G401 (cell line): ENCODE data around the gene GIT1. TPM values are rescaled to one million over a fixed set of nuclear protein-coding genes. Genes with fewer than 3 reads are reported as not detected.

Experiments
- DNase-seq: peaks from one replicate; pipeline ENCODE4 v3.0.0-alpha.2; 2015; ENCODE audit warnings: low spot score
- in situ Hi-C: cut with HindIII; loops from 2 replicates; pipeline ENCODE4 v1.10.0; 2016; ENCODE audit warnings: low sequenced_read_pairs, mixed read lengths
- total RNA-seq: library from RNA; depleted of rRNA; stranded (reverse); fragments of >200 nt; shearing (Covaris generic); gene quantifications from 2 replicates; pipeline ENCODE4 v1.2.3, GENCODE V29; 2014; rRNA removed

Gene GIT1, protein sequence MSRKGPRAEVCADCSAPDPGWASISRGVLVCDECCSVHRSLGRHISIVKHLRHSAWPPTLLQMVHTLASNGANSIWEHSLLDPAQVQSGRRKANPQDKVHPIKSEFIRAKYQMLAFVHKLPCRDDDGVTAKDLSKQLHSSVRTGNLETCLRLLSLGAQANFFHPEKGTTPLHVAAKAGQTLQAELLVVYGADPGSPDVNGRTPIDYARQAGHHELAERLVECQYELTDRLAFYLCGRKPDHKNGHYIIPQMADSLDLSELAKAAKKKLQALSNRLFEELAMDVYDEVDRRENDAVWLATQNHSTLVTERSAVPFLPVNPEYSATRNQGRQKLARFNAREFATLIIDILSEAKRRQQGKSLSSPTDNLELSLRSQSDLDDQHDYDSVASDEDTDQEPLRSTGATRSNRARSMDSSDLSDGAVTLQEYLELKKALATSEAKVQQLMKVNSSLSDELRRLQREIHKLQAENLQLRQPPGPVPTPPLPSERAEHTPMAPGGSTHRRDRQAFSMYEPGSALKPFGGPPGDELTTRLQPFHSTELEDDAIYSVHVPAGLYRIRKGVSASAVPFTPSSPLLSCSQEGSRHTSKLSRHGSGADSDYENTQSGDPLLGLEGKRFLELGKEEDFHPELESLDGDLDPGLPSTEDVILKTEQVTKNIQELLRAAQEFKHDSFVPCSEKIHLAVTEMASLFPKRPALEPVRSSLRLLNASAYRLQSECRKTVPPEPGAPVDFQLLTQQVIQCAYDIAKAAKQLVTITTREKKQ
- 42.2 and 45.9 TPM in 2 replicates for total RNA-seq

GRCh38 chr17:29589524-29590410 lies at the start of gene GIT1:
Gene GIT1 (minus strand): TSS chr17:29589648. CDS start chr17:29589378, 270 bp downstream.
- DNase-seq, result peak; percentile 88
- in situ Hi-C loops, result no loop called here

- no peak for DNase-seq
- in situ Hi-C loops, result no loop called here
These were observed 44.4 kb upstream of the GIT1 start for GRCh38 chr17:29633886-29634285.

DNA sequence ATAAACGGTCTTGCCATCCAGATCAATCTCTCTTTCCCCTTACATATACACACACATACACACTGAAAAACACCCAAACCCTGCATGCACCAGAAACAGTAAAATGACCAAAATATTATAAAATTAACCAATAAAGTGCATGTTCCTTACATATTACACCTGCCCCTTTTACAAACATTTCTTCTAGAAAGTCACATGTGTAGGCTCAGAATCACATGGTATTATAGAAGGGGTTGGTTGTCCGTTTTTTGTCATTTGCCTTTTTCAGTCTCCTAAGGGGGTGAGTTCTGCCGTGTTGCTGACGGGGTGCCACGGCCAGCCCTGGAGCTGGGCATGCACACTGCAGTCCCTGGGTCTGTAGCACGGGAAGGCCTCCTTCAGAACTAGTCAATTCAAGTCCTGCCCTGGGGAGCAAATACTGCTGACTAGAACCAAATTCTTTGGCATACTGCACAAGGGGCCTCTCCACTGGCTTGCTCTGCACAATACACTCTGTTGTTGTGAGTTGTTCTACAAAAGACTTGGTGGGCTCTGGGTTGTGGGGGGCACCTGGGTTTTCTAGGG lies 41.3 kb upstream of the GIT1 start:
- no peak for DNase-seq
- in situ Hi-C loops, result no loop called here

GRCh38 chr17:29629839-29630238 lies 40.4 kb upstream of the GIT1 start:
- no peak for DNase-seq
- in situ Hi-C loops, result no loop called here

GRCh38 chr17:29628644-29629043 lies 39.2 kb upstream of the GIT1 start:
- in situ Hi-C loops, result no loop called here
- DNase-seq, result no peak

GRCh38 chr17:29627951-29628350 lies 38.5 kb upstream of the GIT1 start:
- in situ Hi-C loops, result no loop called here
- DNase-seq, result no peak

DNA sequence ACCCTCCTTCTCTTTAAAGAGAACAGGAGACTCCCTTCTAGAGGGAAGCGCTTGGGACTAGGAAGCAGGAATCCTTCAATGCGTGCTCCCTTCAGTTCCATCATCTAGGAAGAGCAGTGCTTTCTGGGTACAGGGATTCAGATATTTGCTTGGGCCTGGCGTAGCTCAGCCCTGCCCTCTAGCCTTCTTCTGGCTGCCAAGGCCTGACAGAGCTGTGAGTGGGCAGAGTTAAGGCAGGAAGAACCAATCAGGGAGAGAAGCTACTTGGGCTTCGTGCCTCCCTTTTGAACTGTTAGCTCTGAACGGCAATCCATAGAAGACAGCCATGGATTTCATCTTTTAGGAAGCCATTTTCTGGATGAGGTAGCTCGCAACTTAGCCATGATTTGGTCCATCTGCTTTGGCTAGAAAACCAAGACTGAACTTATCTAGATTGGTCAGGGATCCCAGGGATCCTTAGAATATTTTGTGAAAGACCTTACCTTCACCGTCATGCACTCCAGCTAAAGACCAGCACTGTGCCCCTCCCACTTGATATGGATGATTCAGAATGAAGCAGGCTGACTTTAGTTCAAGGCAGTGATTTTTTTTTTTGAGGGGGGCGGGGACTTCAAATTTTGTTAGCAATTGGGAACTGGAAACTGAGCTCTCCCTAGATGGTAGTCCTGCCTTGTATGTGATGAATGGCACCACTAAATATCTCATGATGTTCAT lies 35.7 kb upstream of the GIT1 start:
- in situ Hi-C loops, result no loop called here
- peak; percentile 79 for DNase-seq

- no peak for DNase-seq
- in situ Hi-C loops, result no loop called here
These were observed 35.1 kb upstream of the GIT1 start for GRCh38 chr17:29624586-29624985.

- in situ Hi-C loops, result no loop called here
These were observed 33.8 kb upstream of the GIT1 start for GRCh38 chr17:29623283-29623647.

GRCh38 chr17:29622337-29623282 lies 33.2 kb upstream of the GIT1 start, which contains the start of gene CORO6:
Gene CORO6 (minus strand): TSS chr17:29622912. CDS start chr17:29621421, 1,491 bp downstream.
- DNase-seq, result peak; percentile 46
- in situ Hi-C loops, result no loop called here

More at GRCh38 chr17:29623283-29623647, 33.8 kb upstream of the GIT1 start:
- no peak for DNase-seq

GRCh38 chr17:29621751-29622194 lies 32.3 kb upstream of the GIT1 start:
- in situ Hi-C loops, result no loop called here
- DNase-seq, result peak; percentile 32

- no peak for DNase-seq
- in situ Hi-C loops, result no loop called here
These were observed 31.5 kb upstream of the GIT1 start for GRCh38 chr17:29620779-29621500.

- DNase-seq, result no peak
- in situ Hi-C loops, result no loop called here
These were observed 30.8 kb upstream of the GIT1 start for GRCh38 chr17:29620271-29620670.

DNA sequence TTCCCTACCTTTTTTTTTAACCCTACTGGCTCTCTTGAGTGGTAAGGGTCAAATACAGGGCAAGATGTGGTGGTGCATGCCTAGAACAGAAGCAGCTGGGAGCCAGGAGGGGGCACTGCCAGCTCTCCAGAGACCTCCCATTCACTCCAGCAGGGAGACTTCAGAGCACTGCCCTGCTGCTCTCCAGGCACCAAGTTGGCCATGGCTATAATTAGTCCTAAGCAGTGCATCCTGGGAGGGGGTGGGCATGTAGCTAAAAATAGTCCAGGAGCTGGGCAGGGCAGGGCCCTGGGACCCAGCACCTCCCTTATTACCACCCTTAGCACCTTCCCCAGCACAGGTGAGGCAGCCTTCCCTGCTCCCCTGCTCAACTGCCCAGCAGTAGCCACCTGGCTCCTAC lies 29.8 kb upstream of the GIT1 start:
- no peak for DNase-seq
- in situ Hi-C loops, result no loop called here

GRCh38 chr17:29618272-29619065 lies 29.0 kb upstream of the GIT1 start:
- in situ Hi-C loops, result no loop called here
- no peak for DNase-seq
